A673 (cell line): Measurements from ENCODE around the gene C11orf52.

Experiments
- EZH2 ChIP-seq: fragments of 200-600 bp; sonication (generic); IDR thresholded peaks from 2 replicates; pipeline ENCODE4 v1.6.1; 2017; ENCODE audit warnings: borderline replicate concordance, low read depth, mild to moderate bottlenecking, mixed read lengths, antibody characterized with exemption, low read length; ENCODE audit not compliant: poor library complexity, severe bottlenecking
- TF ChIP-seq, protein P1 (sequence below): fragments of 300-800, 200-600 bp; sonication (generic); conservative IDR thresholded peaks from 2 replicates; pipeline ENCODE4 v1.5.1; 2017; ENCODE audit warnings: low read depth, mild to moderate bottlenecking, antibody characterized with exemption, low read length, moderate library complexity, mixed read lengths

DNA sequence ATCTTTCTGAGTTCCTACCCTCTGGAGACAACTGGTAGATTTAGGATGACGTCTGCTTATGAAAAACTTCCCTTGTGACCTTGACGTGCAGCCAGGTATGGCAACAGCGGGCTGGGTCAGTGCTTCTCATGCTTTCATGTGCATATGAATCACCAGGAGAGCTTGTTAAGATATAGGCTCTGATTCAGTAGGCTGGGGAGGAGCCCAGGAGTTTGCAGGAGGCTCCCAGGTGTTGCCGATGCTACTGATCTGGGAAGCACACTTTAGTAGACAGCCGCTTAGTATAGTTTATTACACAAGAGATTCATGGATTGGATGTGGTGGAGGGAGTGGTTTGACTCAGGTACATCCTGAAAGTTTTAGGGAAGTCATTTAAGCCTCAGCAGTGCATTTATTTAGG lies 42.2 kb downstream of the C11orf52 start:
- TF ChIP-seq, protein P1, sequence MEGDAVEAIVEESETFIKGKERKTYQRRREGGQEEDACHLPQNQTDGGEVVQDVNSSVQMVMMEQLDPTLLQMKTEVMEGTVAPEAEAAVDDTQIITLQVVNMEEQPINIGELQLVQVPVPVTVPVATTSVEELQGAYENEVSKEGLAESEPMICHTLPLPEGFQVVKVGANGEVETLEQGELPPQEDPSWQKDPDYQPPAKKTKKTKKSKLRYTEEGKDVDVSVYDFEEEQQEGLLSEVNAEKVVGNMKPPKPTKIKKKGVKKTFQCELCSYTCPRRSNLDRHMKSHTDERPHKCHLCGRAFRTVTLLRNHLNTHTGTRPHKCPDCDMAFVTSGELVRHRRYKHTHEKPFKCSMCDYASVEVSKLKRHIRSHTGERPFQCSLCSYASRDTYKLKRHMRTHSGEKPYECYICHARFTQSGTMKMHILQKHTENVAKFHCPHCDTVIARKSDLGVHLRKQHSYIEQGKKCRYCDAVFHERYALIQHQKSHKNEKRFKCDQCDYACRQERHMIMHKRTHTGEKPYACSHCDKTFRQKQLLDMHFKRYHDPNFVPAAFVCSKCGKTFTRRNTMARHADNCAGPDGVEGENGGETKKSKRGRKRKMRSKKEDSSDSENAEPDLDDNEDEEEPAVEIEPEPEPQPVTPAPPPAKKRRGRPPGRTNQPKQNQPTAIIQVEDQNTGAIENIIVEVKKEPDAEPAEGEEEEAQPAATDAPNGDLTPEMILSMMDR: no peak
- no peak for TF ChIP-seq EZH2
